ENCODE data around the gene RGS12.
"Not testable (repeated sequence)": the region's sequence is repeated elsewhere in the genome, so short reads cannot be mapped to it uniquely, and the experiment has no call there.

The RGS12 gene

DNA sequence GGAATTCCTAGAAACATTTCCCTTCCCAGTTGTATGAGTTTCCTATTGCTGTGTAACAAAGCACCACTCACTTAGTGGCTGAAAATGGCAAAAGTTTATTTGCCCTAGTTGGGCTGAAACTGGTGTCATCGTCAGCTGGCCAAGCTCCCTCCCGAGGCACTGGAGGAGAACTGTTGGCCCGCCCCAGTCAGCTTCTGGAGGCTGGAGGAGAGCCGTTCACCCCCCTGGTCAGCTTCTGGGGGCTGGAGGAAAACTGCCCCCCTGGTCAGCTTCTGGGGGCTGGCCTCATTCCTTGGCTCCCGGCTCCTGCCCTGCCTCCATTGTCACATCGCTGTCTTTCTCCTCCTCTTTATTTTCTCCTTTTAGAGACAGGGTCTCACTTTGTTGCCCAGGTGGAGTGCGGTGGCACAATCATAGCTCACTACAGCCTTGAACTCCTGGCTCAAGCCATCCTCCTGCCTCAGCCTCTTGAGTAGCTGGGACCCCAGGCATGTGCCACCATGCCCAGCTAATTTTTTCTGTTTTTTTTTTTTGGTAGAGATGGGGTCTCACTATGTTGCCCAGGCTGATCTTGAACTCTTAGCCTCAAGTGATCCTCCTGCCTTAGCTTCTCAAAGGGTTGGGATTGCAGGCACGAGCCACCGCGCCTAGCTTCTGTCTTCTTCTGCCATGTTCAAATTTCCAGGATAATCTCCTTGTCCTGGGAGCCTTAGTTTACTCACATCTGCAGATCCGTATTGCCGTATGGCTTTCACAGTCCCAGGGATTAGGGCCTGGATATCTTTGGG lies 3.2 kb downstream of the RGS12 start:
- no peaks in the 10 kb centered on the region for H3K9me3 Mint-ChIP-seq
- no peak overlapping the region for H3K4me3 Mint-ChIP-seq
- peaks cover 11% of the 10 kb centered on the region for H3K4me1 Mint-ChIP-seq (ENCODE audit: low read depth)
- no peaks in the 10 kb centered on the region for H3K36me3 Mint-ChIP-seq (ENCODE audit: low read depth)
- peaks cover 62% of the 10 kb centered on the region for H3K27me3 Mint-ChIP-seq (ENCODE audit: low read depth)
- no peak overlapping the region for H3K27ac Mint-ChIP-seq

- H3K27me3 Mint-ChIP-seq (ENCODE audit: low read depth), result peaks cover 63% of the 10 kb centered on the region
- no peak overlapping the region for H3K4me3 Mint-ChIP-seq
- no peaks in the 10 kb centered on the region for H3K36me3 Mint-ChIP-seq (ENCODE audit: low read depth)
- H3K27ac Mint-ChIP-seq, result no peak overlapping the region
- H3K4me1 Mint-ChIP-seq (ENCODE audit: low read depth), result peaks cover 15% of the 10 kb centered on the region
- no peaks in the 10 kb centered on the region for H3K9me3 Mint-ChIP-seq
These were observed 3.8 kb downstream of the RGS12 start for GRCh38 chr4:3296651-3297050.

- Mint-ChIP-seq H3K4me1 (ENCODE audit: low read depth) (peaks cover 15% of the 10 kb centered on the region), H3K27me3 (ENCODE audit: low read depth) (peaks cover 61% of the 10 kb centered on the region), H3K4me3 (no peak overlapping the region), H3K36me3 (ENCODE audit: low read depth) (no peaks in the 10 kb centered on the region), H3K27ac (no peak overlapping the region), H3K9me3 (no peaks in the 10 kb centered on the region)
These were observed 4.4 kb downstream of the RGS12 start for GRCh38 chr4:3297066-3297859.

- Mint-ChIP-seq H3K27me3 (ENCODE audit: low read depth) (peaks cover 67% of the 10 kb centered on the region), H3K27ac (no peak overlapping the region), H3K4me3 (no peak overlapping the region), H3K4me1 (ENCODE audit: low read depth) (peaks cover 26% of the 10 kb centered on the region), H3K36me3 (ENCODE audit: low read depth) (no peaks in the 10 kb centered on the region), H3K9me3 (no peaks in the 10 kb centered on the region)
These were observed 6.5 kb downstream of the RGS12 start for GRCh38 chr4:3299122-3299975.

- Mint-ChIP-seq H3K4me1 (ENCODE audit: low read depth) (peaks cover 26% of the 10 kb centered on the region), H3K27ac (no peak overlapping the region), H3K36me3 (ENCODE audit: low read depth) (no peaks in the 10 kb centered on the region), H3K27me3 (ENCODE audit: low read depth) (peaks cover 62% of the 10 kb centered on the region), H3K4me3 (no peak overlapping the region), H3K9me3 (no peaks in the 10 kb centered on the region)
These were observed 7.3 kb downstream of the RGS12 start for GRCh38 chr4:3299976-3300671.

- Mint-ChIP-seq H3K27me3 (ENCODE audit: low read depth) (peaks cover 65% of the 10 kb centered on the region), H3K4me1 (ENCODE audit: low read depth) (peaks cover 27% of the 10 kb centered on the region)
- not testable (repeated sequence) for H3K4me3 Mint-ChIP-seq; H3K9me3 Mint-ChIP-seq; H3K27ac Mint-ChIP-seq; H3K36me3 Mint-ChIP-seq (ENCODE audit: low read depth)
These were observed 8.1 kb downstream of the RGS12 start for GRCh38 chr4:3300882-3301281.

DNA sequence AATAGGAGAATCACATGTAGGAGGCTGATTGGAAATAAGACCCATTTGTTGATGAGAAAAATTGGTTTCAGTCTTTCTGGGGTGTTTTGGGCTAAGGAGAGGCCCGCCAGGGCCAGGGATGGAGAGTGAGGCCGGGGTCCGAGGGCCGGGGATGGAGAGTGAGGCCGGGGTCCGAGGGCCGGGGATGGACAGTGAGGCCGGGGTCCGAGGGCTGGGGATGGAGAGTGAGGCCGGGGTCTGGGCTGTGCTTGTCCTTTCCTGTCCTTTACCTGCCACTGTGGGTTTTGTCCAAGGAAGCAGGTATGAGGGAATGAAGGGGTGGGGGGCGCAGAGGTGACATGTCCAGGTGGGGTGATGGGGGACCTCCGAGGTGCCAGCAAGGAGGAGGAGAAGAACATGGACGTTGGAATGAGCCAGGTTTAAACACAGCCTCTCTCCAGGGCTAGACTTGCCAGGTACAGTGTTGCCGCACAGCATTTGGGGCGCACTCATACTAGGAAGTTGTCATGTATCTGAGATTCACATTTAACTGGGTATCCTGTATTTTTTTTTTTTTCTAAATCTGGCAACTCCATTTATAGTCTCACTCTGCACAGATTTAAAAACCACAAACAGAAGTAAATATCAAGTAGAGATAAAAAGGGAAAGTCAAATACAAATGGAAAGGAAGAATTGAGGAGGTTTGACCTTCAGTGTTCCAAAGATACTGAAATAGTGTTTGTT lies 8.8 kb downstream of the RGS12 start:
- H3K27me3 Mint-ChIP-seq (ENCODE audit: low read depth), result peaks cover 61% of the 10 kb centered on the region
- H3K4me1 Mint-ChIP-seq (ENCODE audit: low read depth), result peaks cover 27% of the 10 kb centered on the region
- H3K9me3 Mint-ChIP-seq, result no peaks in the 10 kb centered on the region
- peak overlapping the region; percentile 24 for H3K27ac Mint-ChIP-seq
- peak overlapping the region; percentile 27 for H3K4me3 Mint-ChIP-seq
- no peaks in the 10 kb centered on the region for H3K36me3 Mint-ChIP-seq (ENCODE audit: low read depth)

GRCh38 chr4:3302173-3302785 lies 9.5 kb downstream of the RGS12 start:
- no peaks in the 10 kb centered on the region for H3K9me3 Mint-ChIP-seq
- H3K27me3 Mint-ChIP-seq (ENCODE audit: low read depth), result peaks cover 57% of the 10 kb centered on the region
- H3K4me1 Mint-ChIP-seq (ENCODE audit: low read depth), result peaks cover 27% of the 10 kb centered on the region
- peak overlapping the region; percentile 73 for H3K4me3 Mint-ChIP-seq
- no peaks in the 10 kb centered on the region for H3K36me3 Mint-ChIP-seq (ENCODE audit: low read depth)
- peak overlapping the region; percentile 85 for H3K27ac Mint-ChIP-seq

DNA sequence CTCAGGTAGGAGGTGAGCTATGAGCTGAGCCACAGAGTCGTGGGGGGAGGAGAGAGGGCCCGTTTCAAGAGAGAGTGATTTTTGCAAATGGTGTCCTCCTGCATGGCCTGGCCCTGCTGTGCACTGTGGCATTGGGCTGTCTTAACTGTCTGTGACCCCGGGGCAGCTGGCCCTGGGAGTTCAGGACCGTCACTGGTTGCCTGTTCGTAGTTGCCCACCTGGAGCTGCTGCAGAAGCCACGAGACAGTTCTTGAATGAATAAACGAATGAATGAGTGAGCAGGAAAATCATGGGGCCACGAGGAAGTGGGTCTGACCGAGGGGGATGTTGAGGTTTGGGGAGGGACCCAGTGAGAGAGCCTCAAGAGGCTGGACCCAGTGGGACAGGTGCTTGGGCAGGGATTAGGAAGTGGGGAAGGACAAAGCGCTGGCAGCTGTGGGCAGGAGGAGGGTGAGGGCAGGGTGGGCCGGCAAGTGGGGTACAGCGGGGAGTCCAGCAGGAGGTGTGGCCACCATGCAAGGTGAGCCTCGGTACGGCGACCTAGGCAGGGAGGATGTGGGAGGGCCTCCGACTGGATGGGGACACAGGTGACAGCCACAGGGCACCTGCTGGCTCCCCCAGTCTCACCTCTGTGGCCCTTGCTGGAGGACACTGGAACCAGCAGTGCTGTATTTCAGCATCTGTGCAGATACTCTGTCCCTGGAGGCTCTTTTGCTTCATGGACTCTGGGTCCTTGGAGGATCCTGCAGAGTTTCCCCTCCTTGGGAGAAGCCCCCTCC lies 10.2 kb downstream of the RGS12 start:
- no peaks in the 10 kb centered on the region for H3K36me3 Mint-ChIP-seq (ENCODE audit: low read depth)
- peaks cover 50% of the 10 kb centered on the region for H3K27me3 Mint-ChIP-seq (ENCODE audit: low read depth)

GRCh38 chr4:3303565-3303824 lies 10.7 kb downstream of the RGS12 start:
- Mint-ChIP-seq H3K9me3 (no peaks in the 10 kb centered on the region), H3K27ac (no peak overlapping the region), H3K36me3 (ENCODE audit: low read depth) (no peaks in the 10 kb centered on the region), H3K4me3 (no peak overlapping the region), H3K4me1 (ENCODE audit: low read depth) (peaks cover 27% of the 10 kb centered on the region), H3K27me3 (ENCODE audit: low read depth) (peaks cover 48% of the 10 kb centered on the region)

More for the DNA sequence above, 10.2 kb downstream of the RGS12 start:
- Mint-ChIP-seq H3K27ac (peak overlapping the region; percentile 85), H3K4me1 (ENCODE audit: low read depth) (peaks cover 27% of the 10 kb centered on the region), H3K4me3 (peak overlapping the region; percentile 73), H3K9me3 (no peaks in the 10 kb centered on the region)

DNA sequence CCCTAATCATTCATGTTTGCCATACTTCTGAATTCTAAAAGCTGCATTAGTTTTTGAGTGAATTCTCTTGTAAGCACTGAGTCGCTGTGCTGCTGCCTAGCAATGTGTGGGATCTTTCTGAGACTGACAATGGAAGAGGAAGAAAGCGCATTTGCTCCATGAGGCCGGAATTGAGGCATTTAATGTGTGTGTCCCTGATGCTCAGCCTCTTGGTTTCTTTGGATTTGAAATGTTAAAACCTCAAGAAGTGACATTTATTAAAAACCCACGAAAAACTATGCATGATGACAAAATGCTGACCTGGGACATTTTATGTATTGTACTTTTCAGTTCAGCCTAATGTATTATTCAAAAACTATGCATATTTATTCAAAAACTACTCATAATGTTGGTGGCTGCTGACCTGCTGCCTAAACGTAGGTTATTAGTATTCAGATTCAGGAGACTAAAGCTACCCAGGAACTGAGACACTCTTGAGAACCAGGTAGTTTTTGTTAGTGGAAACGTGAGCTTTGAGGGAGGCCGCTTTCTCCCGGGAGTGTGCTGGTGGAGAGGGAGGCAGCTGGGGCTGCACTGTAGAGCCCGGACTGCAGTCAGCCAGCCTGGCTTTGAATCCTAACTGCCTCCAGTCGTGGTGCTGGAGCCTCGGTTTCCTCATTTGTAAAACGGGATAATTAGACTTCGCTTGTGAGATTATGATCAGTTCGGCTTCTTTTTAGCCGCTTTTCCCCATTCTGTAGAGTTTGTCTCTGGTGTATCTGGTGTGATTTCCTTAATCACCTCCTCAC lies 11.3 kb downstream of the RGS12 start:
- no peak overlapping the region for H3K4me3 Mint-ChIP-seq
- peaks cover 27% of the 10 kb centered on the region for H3K4me1 Mint-ChIP-seq (ENCODE audit: low read depth)
- no peaks in the 10 kb centered on the region for H3K9me3 Mint-ChIP-seq
- no peaks in the 10 kb centered on the region for H3K36me3 Mint-ChIP-seq (ENCODE audit: low read depth)
- peaks cover 42% of the 10 kb centered on the region for H3K27me3 Mint-ChIP-seq (ENCODE audit: low read depth)
- no peak overlapping the region for H3K27ac Mint-ChIP-seq

GRCh38 chr4:3304831-3305609 lies 12.2 kb downstream of the RGS12 start:
- H3K4me3 Mint-ChIP-seq, result no peak overlapping the region

More at GRCh38 chr4:3304831-3305609, 12.2 kb downstream of the RGS12 start:
- Mint-ChIP-seq H3K9me3 (no peaks in the 10 kb centered on the region), H3K36me3 (ENCODE audit: low read depth) (no peaks in the 10 kb centered on the region), H3K27me3 (ENCODE audit: low read depth) (peaks cover 38% of the 10 kb centered on the region), H3K4me1 (ENCODE audit: low read depth) (peaks cover 27% of the 10 kb centered on the region), H3K27ac (no peak overlapping the region)

Measured in T-helper 1 cell treated with Interleukin-12 subunit alpha and Interleukin-12 subunit beta and Interleukin-4 antibody, amounts not matched to agents 30 μg/mL and 1 μg/mL, for 36 hours (primary cell).